Measurements from ENCODE around the gene DPCD. TPM values are rescaled to one million over a fixed set of nuclear protein-coding genes. Genes with fewer than 3 reads are reported as not detected.

Gene DPCD
- total and polyA plus RNA-seq, 2 of the 8 experiments (the other 6 are each of a cell fraction or from before 2014, with no cell fraction given): 21.2 to 31.4 TPM

- Histone ChIP-seq H2AFZ (ENCODE audit: low read length) (no peak overlapping the region), H4K20me1 (replicated peaks in 1 of 2; ENCODE audit: control insufficient read depth in 1 of 2, insufficient read depth in 2 of 2, low read length in 2 of 2) (no peaks in the 10 kb centered on the region), H3K4me2 (ENCODE audit: insufficient read depth in 1 of 2, low read depth in 2 of 2, low read length in 2 of 2) (no peak overlapping the region), H3K79me2 (ENCODE audit: control insufficient read depth in 1 of 2, insufficient read depth in 2 of 2, low read length in 2 of 2) (no peaks in the 10 kb centered on the region), H3K23me2 (ENCODE audit: low read depth, low read length) (no peaks in the 10 kb centered on the region), H3K23ac (ENCODE audit: insufficient read length) (peak overlapping the region; percentile 18), H4K5ac (ENCODE audit: insufficient read length, low read depth, low read length) (no peak overlapping the region), H3K9ac (replicated peaks in 1 of 4; ENCODE audit: extremely low read depth in 1 of 4, low read depth in 3 of 4, low read length in 3 of 4) (no peak overlapping the region), H2AK5ac (ENCODE audit: low read depth, low read length) (no peak overlapping the region), H3K4me3 (ENCODE audit: extremely low read depth in 1 of 4, insufficient read depth in 2 of 4, low read depth in 3 of 4, low read length in 4 of 4) (no peak overlapping the region), H3K79me1 (ENCODE audit: low read depth, low read length) (no peaks in the 10 kb centered on the region; the same call in 1 of the 2 replicates), H4K91ac (replicated peaks; ENCODE audit: insufficient read length, low read length) (no peak overlapping the region), H2BK120ac (replicated peaks; ENCODE audit: low read depth, low read length) (no peak overlapping the region), H3K56ac (replicated peaks; ENCODE audit: insufficient read length, low read depth, low read length) (no peak overlapping the region), H2BK12ac (ENCODE audit: low read depth, low read length) (no peak overlapping the region), H2BK20ac (ENCODE audit: low read length) (no peak overlapping the region), H3K27ac (ENCODE audit: low read depth, low read length) (no peak overlapping the region), H3K14ac (ENCODE audit: insufficient read length) (no peak overlapping the region), H3K36me3 (ENCODE audit: control insufficient read depth in 2 of 4, insufficient read depth in 4 of 4, low read length in 3 of 4) (no peaks in the 10 kb centered on the region), H3K9me3 (ENCODE audit: insufficient read depth in 2 of 2, low read depth in 1 of 2, low read length in 1 of 2) (peaks cover 0 to 3% of the 10 kb centered on the region in 2 experiments; a peak in 1 of 4 replicates), H2BK15ac (ENCODE audit: low read length) (no peak overlapping the region), H3K27me3 (replicated peaks in 1 of 4; ENCODE audit: control insufficient read depth in 3 of 4, extremely low read depth in 1 of 4, insufficient read depth in 3 of 4, low read length in 3 of 4) (no peaks in the 10 kb centered on the region), H4K8ac (ENCODE audit: extremely low read depth, insufficient read depth, low read length) (no peak overlapping the region; the same call in 1 of the 2 replicates), H3K4me1 (replicated peaks in 1 of 4; ENCODE audit: control insufficient read depth in 3 of 4, insufficient read depth in 4 of 4, low read length in 3 of 4) (no peaks in the 10 kb centered on the region; a peak in 1 of 7 replicates), H2BK5ac (ENCODE audit: low read depth, low read length) (no peak overlapping the region), H3K4ac (replicated peaks; ENCODE audit: insufficient read length, low read depth, low read length) (no peak overlapping the region), H3K18ac (ENCODE audit: extremely low read depth, low read length) (0 out of 2 replicates have a peak overlapping the region, but pooled peaks have one; percentile 20)
- no peak for FAIRE-seq
- ChIA-PET POLR2A (ENCODE audit: partially characterized antibody) (interaction anchor here (1.6 kb wide), 1 partner anchor 23 kb away, joined by 3 read pairs; no protein-coding TSS in a partner anchor), CTCF (ENCODE audit: partially characterized antibody) (interaction anchor here (1.1 to 5.6 kb wide), 4 partner anchors 9 to 128 kb away, joined by 3 to 25 read pairs (median 6); no protein-coding TSS in a partner anchor)
- DNase-seq (ENCODE audit: low read depth in 1 of 2, low spot score in 2 of 2): no peak
- TF ChIP-seq MAFK (IDR thresholded peaks at IDR 0.05; ENCODE audit: low read depth, low read length) (no peak), GABPA (IDR thresholded peaks at IDR 0.05; ENCODE audit: borderline replicate concordance, insufficient read depth, low read length) (no peak), MAX (IDR thresholded peaks at IDR 0.05) (no peak), RFX5 (IDR thresholded peaks at IDR 0.05; ENCODE audit: borderline replicate concordance, low read depth, low read length) (no peak), TAF7 (optimal IDR thresholded peaks at IDR 0.05; ENCODE audit: borderline replicate concordance, low read depth, low read length) (no peak), NRF1 (IDR thresholded peaks at IDR 0.05; ENCODE audit: low read depth, low read length) (no peak), E2F6 (IDR thresholded peaks at IDR 0.05) (no peak), CHD2 (IDR thresholded peaks at IDR 0.05; ENCODE audit: low read length) (no peak)
- WGBS, 2 experiments (ENCODE audit: extremely low coverage in 1 of 2, insufficient coverage in 1 of 2, insufficient read length in 1 of 2, insufficient replicate concordance in 2 of 2, low coverage in 1 of 2, low lambda C conversion rate in 2 of 2, missing lambda C conversion rate in 1 of 2): 93% methylated on average over 13 of the region's 13 CpGs; no CpG with 5 or more reads in 1 of the 2 experiments
Measured at GRCh38 chr10:101629837-101630632, 41.9 kb downstream of the DPCD start.

All from H1 (cell line).